NCI-H1092 treated with DMSO at 0.1 percent for 48 hours (cell line): ENCODE data around the gene ARHGAP10.
A peak's percentile ranks its signal among the peaks of the same experiment; 100 is the strongest.

Source experiments
- DNase-seq: peaks from one replicate; lab custom pipeline; 2025; lab: John Stamatoyannopoulos, UW

Gene ARHGAP10

GRCh38 chr4:148030193-148030873 is 298.4 kb downstream of the ARHGAP10 start:
- DNase-seq, result no peak

- DNase-seq, result no peak
These were observed 302.9 kb downstream of the ARHGAP10 start for GRCh38 chr4:148034813-148035212.

GRCh38 chr4:148041606-148042329 is 309.9 kb downstream of the ARHGAP10 start:
- no peak for DNase-seq

GRCh38 chr4:148044089-148044911 is 312.4 kb downstream of the ARHGAP10 start:
- DNase-seq, result no peak

- DNase-seq, result no peak
These were observed 313.0 kb downstream of the ARHGAP10 start for GRCh38 chr4:148044912-148045352.

GRCh38 chr4:148048598-148048997 is 316.7 kb downstream of the ARHGAP10 start:
- DNase-seq, result no peak

GRCh38 chr4:148051403-148051802 is 319.5 kb downstream of the ARHGAP10 start:
- DNase-seq, result no peak

GRCh38 chr4:148052448-148052847 is 320.6 kb downstream of the ARHGAP10 start:
- DNase-seq, result no peak

GRCh38 chr4:148053298-148054003 is 321.6 kb downstream of the ARHGAP10 start:
- DNase-seq, result peak; percentile 65

GRCh38 chr4:148054275-148054674 is 322.4 kb downstream of the ARHGAP10 start:
- DNase-seq, result peak; percentile 63

GRCh38 chr4:148055844-148056243 is 324.0 kb downstream of the ARHGAP10 start:
- DNase-seq, result no peak

GRCh38 chr4:148056879-148057278 is 325.0 kb downstream of the ARHGAP10 start:
- no peak for DNase-seq

GRCh38 chr4:148057516-148057915 is 325.6 kb downstream of the ARHGAP10 start:
- no peak for DNase-seq

- no peak for DNase-seq
These were observed 326.3 kb downstream of the ARHGAP10 start for GRCh38 chr4:148057984-148058859.

- DNase-seq, result no peak
These were observed 327.8 kb downstream of the ARHGAP10 start for GRCh38 chr4:148059617-148060180.

GRCh38 chr4:148060264-148061140 is 328.6 kb downstream of the ARHGAP10 start:
- no peak for DNase-seq

- no peak for DNase-seq
These were observed 329.2 kb downstream of the ARHGAP10 start for GRCh38 chr4:148061141-148061481.

- DNase-seq, result peak; percentile 65
These were observed 329.9 kb downstream of the ARHGAP10 start for GRCh38 chr4:148061795-148062194.

- DNase-seq, result no peak
These were observed 330.5 kb downstream of the ARHGAP10 start for GRCh38 chr4:148062301-148062950.
